SU-DHL-6 (cell line): ENCODE measurements around the gene RANGRF.

ENCODE experiments used
- CTCF ChIP-seq: fragments of 200-600 bp; sonication (generic); IDR thresholded peaks from one replicate; pipeline ENCODE4 v1.5.1; 2017; ENCODE audit warnings: antibody characterized with exemption, mild to moderate bottlenecking, low read length, moderate library complexity; ENCODE audit not compliant: insufficient read depth, poor library complexity, severe bottlenecking
- EZH2phosphoT487 ChIP-seq: fragments of 200-600 bp; sonication (generic), shearing (Covaris generic); conservative IDR thresholded peaks from 2 replicates; pipeline ENCODE4 v1.6.1; 2018; ENCODE audit warnings: mild to moderate bottlenecking, antibody characterized with exemption, low read length, moderate library complexity, mixed read lengths

DNA sequence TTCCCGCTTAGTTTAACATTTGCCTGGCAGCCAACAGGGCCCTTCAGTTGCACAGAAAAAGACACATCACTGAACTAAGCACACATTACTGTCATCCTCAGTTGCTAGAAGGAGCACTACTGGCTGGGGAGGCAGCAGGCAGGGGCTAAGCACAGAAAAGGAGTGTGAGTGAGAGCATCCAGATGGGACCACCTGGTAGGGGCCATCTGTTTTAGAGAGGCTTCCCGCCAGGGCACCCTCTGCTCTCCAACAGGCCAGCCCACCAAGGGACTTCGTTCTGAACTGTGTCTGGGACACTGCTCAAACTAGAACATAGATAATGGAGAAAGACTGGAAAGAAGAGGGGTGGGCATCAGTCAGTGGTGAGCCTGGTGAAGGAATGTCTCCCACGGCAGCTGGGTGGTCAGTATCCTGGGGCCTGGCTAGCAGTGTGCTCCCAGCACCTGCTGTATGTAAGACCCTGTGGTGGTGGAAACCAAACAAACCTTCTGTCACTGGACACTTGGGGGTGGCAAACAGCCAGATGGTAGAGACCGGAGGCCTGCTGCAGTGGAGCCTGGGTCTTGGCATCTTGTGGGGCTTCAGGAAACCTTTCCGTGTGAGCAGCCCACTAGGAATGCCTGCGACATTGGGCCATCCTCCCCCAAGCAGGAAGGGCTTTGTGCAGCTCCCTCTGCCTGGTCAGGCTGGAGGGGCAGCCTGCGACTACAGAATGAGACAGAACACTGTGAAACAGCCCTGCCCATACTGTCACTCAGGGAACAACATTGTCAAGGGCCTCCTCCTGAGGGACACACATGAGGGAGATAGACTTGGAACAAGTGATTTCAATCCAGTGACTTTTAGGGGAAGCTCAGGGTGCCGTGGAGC is 12.8 kb upstream of the RANGRF start:
- no peak for TF ChIP-seq CTCF
- no peak for TF ChIP-seq EZH2phosphoT487
